Epithelial cell of esophagus (primary cell): ENCODE results near the gene SMIM10.
"Not testable (repeated sequence)": the region's sequence is repeated elsewhere in the genome, so short reads cannot be mapped to it uniquely, and the experiment has no call there.

Experiments used
- DNase-seq: peaks from one replicate; pipeline ENCODE4 v3.0.0; 2010; ENCODE audit warnings: low read depth
- H3K4me3 ChIP-seq: 2 replicates; pipeline ENCODE4 v1.5.1; 2011; ENCODE audit warnings: mild to moderate bottlenecking, low read length, control low read depth
- CTCF ChIP-seq: IDR thresholded peaks from 2 replicates; pipeline ENCODE4 v1.5.1; 2011; ENCODE audit warnings: low read depth, mild to moderate bottlenecking, low read length, control low read depth, inconsistent platforms; ENCODE audit not compliant: insufficient read depth; ENCODE audit errors: missing control alignments

Gene SMIM10

GRCh38 chrX:135010921-135011320, 20.1 kb downstream of the SMIM10 start:
- no peak for TF ChIP-seq CTCF
- DNase-seq, result no peak
- no peak overlapping the region for H3K4me3 ChIP-seq

DNA sequence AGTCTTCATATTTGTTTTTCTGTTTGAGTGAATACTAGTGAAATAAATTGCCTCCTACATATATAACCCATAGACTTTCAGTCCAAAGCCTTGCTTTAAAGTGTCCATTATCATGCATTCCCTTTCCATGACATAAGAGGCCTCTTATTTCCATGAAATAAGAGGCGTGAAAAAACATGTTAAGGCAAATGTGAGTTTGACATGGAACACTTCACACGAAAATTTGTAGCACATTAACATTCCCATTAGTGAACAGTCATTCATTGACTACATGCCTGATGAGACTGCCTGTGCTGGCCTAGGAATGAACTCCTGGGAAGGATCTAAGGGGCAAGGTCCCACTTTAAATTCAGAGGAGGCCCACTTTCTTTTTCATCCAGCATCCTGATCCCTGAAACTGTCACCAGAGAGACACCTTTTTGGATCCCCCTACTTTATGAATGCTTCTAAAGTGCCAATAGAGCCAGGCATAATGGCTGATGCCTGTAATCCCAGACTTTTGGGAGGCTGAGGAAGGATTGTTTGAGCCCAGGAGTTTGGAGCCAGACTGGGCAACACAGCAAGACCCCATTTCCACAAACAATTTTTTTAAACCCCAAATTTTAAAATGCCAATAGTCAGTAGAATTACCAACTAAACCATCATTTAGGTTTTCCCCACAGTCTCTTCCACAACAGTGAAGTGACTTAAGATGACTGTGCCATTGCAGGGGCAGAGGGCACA, 24.9 kb downstream of the SMIM10 start:
- TF ChIP-seq CTCF, result no peak
- DNase-seq, result peak; percentile 74
- no peak overlapping the region for H3K4me3 ChIP-seq

DNA sequence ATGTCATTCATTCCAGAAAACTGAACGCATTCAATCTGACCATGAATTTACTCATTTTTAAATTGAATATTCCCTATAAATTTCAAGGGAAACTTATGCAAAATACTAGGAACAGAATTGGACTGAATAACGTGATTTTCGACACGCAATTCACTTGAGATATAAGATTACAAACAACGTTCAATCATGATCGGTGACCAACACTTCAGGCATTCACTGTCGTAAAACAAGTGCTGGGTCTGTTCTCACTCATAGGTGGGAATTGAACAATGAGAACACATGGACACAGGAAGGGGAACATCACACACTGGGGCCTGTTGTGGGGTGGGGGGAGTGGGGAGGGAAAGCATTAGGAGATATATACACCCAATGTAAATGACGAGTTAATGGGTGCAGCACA, 29.1 kb downstream of the SMIM10 start:
- peak; percentile 38 for DNase-seq
- not testable (repeated sequence) for H3K4me3 ChIP-seq

GRCh38 chrX:135023791-135024190, 33.0 kb downstream of the SMIM10 start:
- not testable (repeated sequence) for DNase-seq, H3K4me3 ChIP-seq

- no peak overlapping the region for H3K4me3 ChIP-seq
- DNase-seq, result no peak
- no peak for TF ChIP-seq CTCF
These were observed 33.7 kb downstream of the SMIM10 start for GRCh38 chrX:135024526-135024925.

- peak; percentile 26 for DNase-seq
- H3K4me3 ChIP-seq, result not testable (repeated sequence)
These were observed 39.6 kb downstream of the SMIM10 start for GRCh38 chrX:135030207-135030963.

DNA sequence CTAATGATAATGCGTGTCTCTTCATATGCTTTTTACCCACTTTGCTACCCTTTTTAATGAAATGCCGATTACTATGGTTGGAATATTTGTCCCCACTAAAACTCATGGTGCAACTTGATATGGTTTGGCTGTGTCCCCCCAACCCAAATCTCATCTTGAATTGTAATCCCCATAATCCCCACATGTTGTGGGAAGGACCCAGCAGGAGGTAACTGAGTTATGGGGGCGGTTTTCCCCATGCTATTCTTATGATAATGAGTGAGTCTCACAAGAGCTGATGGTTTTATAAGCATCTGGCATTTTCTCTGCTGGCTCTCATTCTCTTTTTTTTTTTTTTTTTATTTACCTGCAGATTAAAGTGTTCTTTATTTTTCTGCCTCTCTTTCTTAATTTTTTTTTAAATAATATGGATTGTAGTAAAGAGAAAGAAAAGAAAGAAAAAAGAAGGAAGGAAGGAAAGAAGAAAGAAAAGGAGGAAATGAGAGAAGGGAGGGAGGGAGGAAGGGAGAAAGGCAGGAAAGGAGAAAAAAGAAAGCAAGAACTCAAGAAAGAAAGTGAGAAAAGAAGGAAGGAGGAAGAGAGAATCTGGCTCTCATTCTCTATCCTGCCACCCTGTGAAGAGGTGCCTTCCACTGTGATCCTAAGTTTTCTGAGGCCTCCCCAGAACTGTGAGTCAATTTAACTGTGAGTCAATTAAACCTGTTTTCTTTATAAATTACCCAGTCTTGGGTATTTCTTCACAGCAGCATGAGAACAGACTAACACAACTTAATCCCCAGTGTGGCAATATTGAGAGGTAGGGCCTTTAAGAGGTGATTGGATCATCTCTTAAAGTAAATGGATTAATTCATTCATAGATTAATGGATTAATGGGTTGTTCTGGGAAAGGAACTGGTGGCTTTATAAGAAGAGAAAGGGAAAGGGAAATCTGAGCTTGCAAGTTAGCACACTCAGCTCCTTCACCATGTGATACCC, 50.6 kb downstream of the SMIM10 start:
- not testable (repeated sequence) for H3K4me3 ChIP-seq
- DNase-seq, result peak; percentile 48
